Subcutaneous abdominal adipose tissue (tissue), 5 donors: Measurements from ENCODE around the gene KRTAP20-4.

Experiments
- H3K27ac ChIP-seq: one replicate; pipeline ENCODE4 v1.7.0; 2013; ENCODE audit warnings: low read depth, mild to moderate bottlenecking, inconsistent platforms, low read length, moderate library complexity
- H3K27me3 ChIP-seq, 5 donors: one replicate each; pipeline ENCODE4 v1.7.0; 2013; ENCODE audit warnings: low read length in 5 of 5, inconsistent platforms in 1 of 5; ENCODE audit not compliant: control insufficient read depth in 5 of 5, insufficient read depth in 4 of 5
- H3K36me3 ChIP-seq, 5 donors: one replicate each; pipeline ENCODE4 v1.7.0; 2013; ENCODE audit warnings: low read length in 5 of 5; ENCODE audit not compliant: control insufficient read depth in 5 of 5, insufficient read depth in 5 of 5
- H3K4me1 ChIP-seq, 5 donors: one replicate each; pipeline ENCODE4 v1.7.0; 2013; ENCODE audit warnings: low read length in 5 of 5, mild to moderate bottlenecking in 3 of 5, moderate library complexity in 1 of 5; ENCODE audit not compliant: control insufficient read depth in 5 of 5, insufficient read depth in 5 of 5
- H3K4me3 ChIP-seq, 5 donors: one replicate each; pipeline ENCODE4 v1.7.0; 2013; ENCODE audit warnings: low read length in 5 of 5, low read depth in 1 of 5
- H3K9ac ChIP-seq, 5 donors: one replicate each; pipeline ENCODE4 v1.7.0; 2013; ENCODE audit warnings: low read length in 5 of 5, mild to moderate bottlenecking in 4 of 5, moderate library complexity in 3 of 5
- H3K9me3 ChIP-seq, 5 donors: one replicate each; pipeline ENCODE4 v1.7.0; 2013; ENCODE audit warnings: low read length in 5 of 5; ENCODE audit not compliant: control insufficient read depth in 5 of 5
- donor health status: healthy.
- donor health status: healthy.
- donor health status: healthy.
- donor health status: healthy.
- donor health status: healthy.

The KRTAP20-4 gene

DNA sequence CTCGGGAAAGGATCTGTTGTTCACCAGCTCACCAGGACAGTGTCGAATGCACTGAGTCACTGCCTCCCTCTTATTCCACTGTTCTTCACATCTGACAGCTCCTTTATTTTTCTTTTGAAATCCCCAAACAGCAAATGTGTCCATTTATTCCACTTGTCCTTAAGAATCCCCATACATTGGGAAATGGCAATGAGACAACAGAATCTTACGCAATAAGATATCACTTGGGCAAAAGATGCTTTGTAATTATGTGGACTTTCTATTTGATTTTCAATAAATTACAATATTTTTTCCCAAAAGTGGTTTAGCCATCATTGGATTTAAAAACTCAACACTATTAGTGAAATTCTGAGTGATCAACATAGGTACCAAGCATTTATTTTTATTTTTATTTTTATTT lies 18.3 kb downstream of the KRTAP20-4 start:
- Histone ChIP-seq H3K36me3 (no peaks in the 10 kb centered on the region), H3K27ac (no peak overlapping the region), H3K9me3 (peaks cover 0 to 4% (median 0%) of the 10 kb centered on the region in 5 donors), H3K4me1 (no peaks in the 10 kb centered on the region), H3K4me3 (no peak overlapping the region), H3K27me3 (no peaks in the 10 kb centered on the region), H3K9ac (no peak overlapping the region)

DNA sequence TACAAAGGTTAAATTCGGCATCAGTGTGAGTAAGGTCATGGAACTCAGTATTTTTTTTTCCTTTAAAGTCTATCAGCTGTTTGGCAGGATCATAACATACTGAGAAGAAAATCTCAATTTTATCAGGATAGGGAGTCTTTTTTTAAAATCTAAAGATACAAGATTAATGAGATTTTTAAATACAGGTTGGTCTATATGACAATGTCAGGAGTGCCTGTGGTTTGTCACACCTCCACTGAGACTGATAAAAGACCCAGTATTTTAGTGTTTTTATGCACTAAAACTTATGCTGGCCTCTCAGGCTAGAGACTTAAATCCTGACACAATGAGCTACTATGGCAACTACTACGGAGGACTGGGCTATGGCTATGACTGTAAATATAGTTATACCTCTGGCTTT lies 22.1 kb downstream of the KRTAP20-4 start, which contains the start of gene KRTAP20-3:
Gene KRTAP20-3 (plus strand): TSS at position 301 of the 400 bp plus-strand sequence.
- Histone ChIP-seq H3K27me3 (no peaks in the 10 kb centered on the region), H3K4me3 (no peak within 1 kb of the TSS), H3K9me3 (peaks cover 0 to 4% (median 0%) of the 10 kb centered on the region in 5 donors), H3K36me3 (no peaks in the 10 kb centered on the region), H3K9ac (no peak within 1 kb of the TSS), H3K4me1 (no peaks in the 10 kb centered on the region), H3K27ac (no peak within 1 kb of the TSS)

DNA sequence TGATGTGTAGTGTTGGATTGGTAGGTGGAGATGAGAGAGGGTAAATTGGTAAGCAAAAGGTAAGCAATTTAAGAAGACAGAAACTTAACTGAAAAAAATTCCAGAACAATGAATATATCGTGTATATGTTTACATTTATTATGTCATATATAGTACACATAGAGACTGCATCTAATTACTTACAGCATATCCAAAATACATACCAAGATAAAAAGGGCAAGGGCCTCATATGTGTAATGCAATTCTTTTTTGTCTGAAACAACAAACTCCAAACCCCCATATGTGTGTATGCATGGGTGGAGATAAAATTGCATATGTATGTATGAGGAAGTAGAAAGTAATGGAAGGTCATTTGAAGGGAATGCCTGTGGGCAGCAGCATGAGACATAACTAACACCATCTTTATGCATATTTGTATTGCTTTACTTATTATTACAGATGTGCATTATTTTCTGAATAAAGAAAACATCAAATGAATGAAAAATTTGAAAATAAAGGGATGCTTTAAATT lies 26.5 kb downstream of the KRTAP20-4 start:
- Histone ChIP-seq H3K36me3 (no peaks in the 10 kb centered on the region), H3K27me3 (no peaks in the 10 kb centered on the region), H3K4me1 (no peaks in the 10 kb centered on the region), H3K4me3 (no peak overlapping the region), H3K9ac (no peak overlapping the region), H3K27ac (no peak overlapping the region), H3K9me3 (peaks cover 0 to 7% (median 0%) of the 10 kb centered on the region in 5 donors)

DNA sequence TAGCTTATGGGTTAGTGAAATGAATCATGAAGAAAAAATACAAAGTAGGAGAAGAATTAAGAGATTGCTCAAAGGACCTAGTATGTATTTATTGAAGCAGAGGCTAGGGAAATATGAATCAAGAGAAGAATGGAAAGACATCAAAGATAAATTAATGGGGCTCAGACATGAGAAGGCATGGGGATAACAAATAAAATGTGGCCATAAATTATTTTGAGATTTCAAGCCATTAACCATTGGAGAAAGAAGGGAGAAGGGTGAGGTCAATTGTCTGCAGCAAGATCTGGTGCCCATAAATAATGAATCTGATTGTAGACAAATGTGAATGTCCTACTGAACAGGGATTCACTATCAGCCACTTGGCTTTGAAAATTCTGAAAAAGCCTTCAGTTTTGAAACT lies 32.5 kb downstream of the KRTAP20-4 start:
- no peaks in the 10 kb centered on the region for H3K27me3 ChIP-seq
- H3K4me3 ChIP-seq: no peak overlapping the region
- H3K9me3 ChIP-seq: peaks cover 0 to 3% (median 0%) of the 10 kb centered on the region in 5 donors
- H3K36me3 ChIP-seq: no peaks in the 10 kb centered on the region
- no peak overlapping the region for H3K27ac ChIP-seq
- no peaks in the 10 kb centered on the region for H3K4me1 ChIP-seq
- no peak overlapping the region for H3K9ac ChIP-seq

DNA sequence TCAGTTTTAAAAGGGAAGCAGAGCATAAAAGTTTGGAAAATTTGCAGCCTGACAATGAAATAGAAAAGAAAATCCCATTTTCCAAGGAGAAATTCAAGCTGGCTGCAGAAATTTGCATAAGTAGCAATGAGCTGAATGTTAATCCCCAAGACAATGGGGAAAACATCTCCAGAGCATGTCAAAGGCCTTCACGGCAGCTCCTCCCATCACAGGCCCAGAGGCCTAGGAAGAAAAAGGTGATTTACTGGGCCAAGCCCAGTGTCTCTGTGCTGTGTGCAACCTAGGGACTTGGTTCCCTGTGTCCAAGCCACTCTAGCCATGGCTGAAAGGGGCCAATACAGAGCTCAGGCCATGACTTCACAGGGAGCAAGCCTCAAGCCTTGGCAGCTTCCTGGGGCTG lies 48.3 kb downstream of the KRTAP20-4 start:
- no peaks in the 10 kb centered on the region for H3K36me3 ChIP-seq
- H3K27ac ChIP-seq: no peak overlapping the region
- H3K4me3 ChIP-seq: no peak overlapping the region
- peaks cover 0 to 9% (median 3%) of the 10 kb centered on the region in 5 donors for H3K4me1 ChIP-seq
- peaks cover 0 to 4% (median 0%) of the 10 kb centered on the region in 5 donors for H3K9me3 ChIP-seq
- no peak overlapping the region for H3K9ac ChIP-seq
- H3K27me3 ChIP-seq: no peaks in the 10 kb centered on the region
